Measurements from ENCODE around the gene RUNX3. TPM values are rescaled to one million over a fixed set of nuclear protein-coding genes. Genes with fewer than 3 reads are reported as not detected.
"Not testable (repeated sequence)": the region's sequence is repeated elsewhere in the genome, so short reads cannot be mapped to it uniquely, and the experiment has no call there.

RUNX3 gene
- total and polyA plus RNA-seq, 2 donors (not counting 1 experiment from before 2014, with no cell fraction given): 86.0 to 127 TPM

- H3K4me2 ChIP-seq (replicated peaks; ENCODE audit: low read depth, low read length, poor library complexity, severe bottlenecking); POLR2A ChIA-PET; ATAC-seq (ENCODE audit: low read depth); H4K20me1 ChIP-seq (ENCODE audit: control insufficient read depth, insufficient read depth, low read length, poor library complexity, severe bottlenecking); H3K4me1 ChIP-seq (ENCODE audit: control insufficient read depth in 2 of 2, insufficient read depth in 2 of 2, low read length in 2 of 2); H3K36me3 ChIP-seq (replicated peaks in 1 of 2; ENCODE audit: control extremely low read depth in 1 of 2, control insufficient read depth in 1 of 2, extremely low read depth in 1 of 2, insufficient read depth in 2 of 2, low read length in 1 of 2); H3K4me3 ChIP-seq (ENCODE audit: control extremely low read depth in 1 of 5, extremely low read depth in 1 of 5, insufficient read depth in 1 of 5, low read depth in 2 of 5, low read length in 4 of 5); H3K27ac Mint-ChIP-seq; intact Hi-C loops (cut with micrococcal nuclease); H3K9ac ChIP-seq (ENCODE audit: low read length); H3K79me2 ChIP-seq (ENCODE audit: control insufficient read depth, insufficient read depth, low read length); DNase-seq; H3K27me3 Mint-ChIP-seq; H3K27ac ChIP-seq (ENCODE audit: low read length in 2 of 2); H3K4me3 Mint-ChIP-seq; H2AFZ ChIP-seq (ENCODE audit: insufficient read depth, low read depth, low read length, poor library complexity, severe bottlenecking); H3K4me1 Mint-ChIP-seq: not testable (repeated sequence)
- no CpG with 5 or more reads among the region's 1 CpG for WGBS (ENCODE audit: insufficient coverage)
- peaks cover 12% of the 10 kb centered on the region for H3K9me3 Mint-ChIP-seq (ENCODE audit: insufficient read depth)
- peaks cover 0 to 12% (median 1%) of the 10 kb centered on the region in 4 experiments for H3K27me3 ChIP-seq (replicated peaks in 1 of 4; ENCODE audit: control extremely low read depth in 1 of 4, control insufficient read depth in 3 of 4, insufficient read depth in 4 of 4, low read length in 3 of 4)
- peaks cover 0 to 15% (median 13%) of the 10 kb centered on the region in 3 donors for H3K9me3 ChIP-seq (ENCODE audit: control extremely low read depth in 1 of 3, control insufficient read depth in 2 of 3, insufficient read depth in 1 of 3, low read length in 2 of 3)
- CTCF ChIA-PET: interaction anchor here (1.1 to 1.6 kb wide), 2 partner anchors 30 to 42 kb away, joined by 3 read pairs; no protein-coding TSS in a partner anchor
Measured at GRCh38 chr1:24891367-24891766, 38.7 kb downstream of the RUNX3 start.

GRCh38 chr1:24890887-24891286 lies 39.2 kb downstream of the RUNX3 start:
- H3K9me3 ChIP-seq (ENCODE audit: control extremely low read depth in 1 of 3, control insufficient read depth in 2 of 3, insufficient read depth in 1 of 3, low read length in 2 of 3): peaks cover 0 to 15% (median 13%) of the 10 kb centered on the region in 3 donors
- no peak for TF ChIP-seq EZH2 (IDR thresholded peaks at IDR 0.05; ENCODE audit: borderline replicate concordance, insufficient read depth, low read depth, low read length, poor library complexity, severe bottlenecking)
- TF ChIP-seq CTCF (IDR thresholded peaks at IDR 0.05): no peak
- no peak overlapping the region for H3K4me2 ChIP-seq (replicated peaks; ENCODE audit: low read depth, low read length, poor library complexity, severe bottlenecking)
- ATAC-seq (ENCODE audit: low read depth): no peak
- CTCF ChIA-PET: interaction anchor here (1.1 to 1.6 kb wide), 2 partner anchors 31 to 42 kb away, joined by 3 read pairs; no protein-coding TSS in a partner anchor
- H3K27ac ChIP-seq (ENCODE audit: low read length in 2 of 2): no peak overlapping the region
- no peak overlapping the region for H3K27ac Mint-ChIP-seq
- no peaks in the 10 kb centered on the region for H3K36me3 ChIP-seq (replicated peaks in 1 of 2; ENCODE audit: control extremely low read depth in 1 of 2, control insufficient read depth in 1 of 2, extremely low read depth in 1 of 2, insufficient read depth in 2 of 2, low read length in 1 of 2)
- H2AFZ ChIP-seq (ENCODE audit: insufficient read depth, low read depth, low read length, poor library complexity, severe bottlenecking): no peak overlapping the region
- WGBS (ENCODE audit: insufficient coverage): no CpG with 5 or more reads among the region's 2 CpGs
- H3K4me1 Mint-ChIP-seq: peaks cover 8% of the 10 kb centered on the region
- no peak overlapping the region for H3K4me3 ChIP-seq (ENCODE audit: control extremely low read depth in 1 of 5, extremely low read depth in 1 of 5, insufficient read depth in 1 of 5, low read depth in 2 of 5, low read length in 4 of 5)
- peaks cover 12% of the 10 kb centered on the region for H3K9me3 Mint-ChIP-seq (ENCODE audit: insufficient read depth)
- peaks cover 0 to 2% of the 10 kb centered on the region in 2 donors for H3K4me1 ChIP-seq (ENCODE audit: control insufficient read depth in 2 of 2, insufficient read depth in 2 of 2, low read length in 2 of 2)
- POLR2A ChIA-PET: no interaction called here
- H3K9ac ChIP-seq (ENCODE audit: low read length): no peak overlapping the region
- intact Hi-C loops (cut with micrococcal nuclease): no loop called here
- H3K27me3 ChIP-seq (replicated peaks in 1 of 4; ENCODE audit: control extremely low read depth in 1 of 4, control insufficient read depth in 3 of 4, insufficient read depth in 4 of 4, low read length in 3 of 4): peaks cover 0 to 12% (median 1%) of the 10 kb centered on the region in 4 experiments
- H3K4me3 Mint-ChIP-seq: no peak overlapping the region
- H3K79me2 ChIP-seq (ENCODE audit: control insufficient read depth, insufficient read depth, low read length): no peaks in the 10 kb centered on the region
- no peak for DNase-seq
- H4K20me1 ChIP-seq (ENCODE audit: control insufficient read depth, insufficient read depth, low read length, poor library complexity, severe bottlenecking): no peaks in the 10 kb centered on the region
- H3K27me3 Mint-ChIP-seq: peaks cover 9% of the 10 kb centered on the region
